Activated CD8-positive, alpha-beta T cell treated with anti-CD3 and anti-CD28 coated beads for 36 hours (primary cell): ENCODE data around the gene DROSHA. TPM values are rescaled to one million over a fixed set of nuclear protein-coding genes. Genes with fewer than 3 reads are reported as not detected.
"Not testable (repeated sequence)": the region's sequence is repeated elsewhere in the genome, so short reads cannot be mapped to it uniquely, and the experiment has no call there.

Experiments
- ATAC-seq: fragments of 200-7000 bp; cut with Tn5 transposase; one replicate; pipeline ENCODE4 v1.10.0; 2021; ENCODE audit warnings: mild to moderate bottlenecking, moderate library complexity
- CTCF ChIA-PET: fragments of 350-600 bp; sonication (Branson Sonifier 250); formaldehyde crosslinking; loops from one replicate; lab custom pipeline; 2021; ENCODE audit warnings: antibody characterized with exemption; lab: Charles Lee
- POLR2A ChIA-PET: fragments of 350-600 bp; sonication (Branson Sonifier 250); formaldehyde crosslinking; loops from one replicate; lab custom pipeline; 2021; ENCODE audit warnings: antibody characterized with exemption; lab: Charles Lee
- DNase-seq: peaks from one replicate; pipeline ENCODE4 v3.0.0-alpha.2; 2020
- H3K27ac Mint-ChIP-seq: one replicate; pipeline ENCODE4 v1.8.0; 2021; ENCODE audit warnings: mild to moderate bottlenecking, mixed read lengths
- H3K27me3 Mint-ChIP-seq: one replicate; pipeline ENCODE4 v1.8.0; 2021; ENCODE audit warnings: mixed read lengths
- H3K36me3 Mint-ChIP-seq: one replicate; pipeline ENCODE4 v1.8.0; 2021; ENCODE audit warnings: low read depth, mixed read lengths
- H3K4me1 Mint-ChIP-seq: one replicate; pipeline ENCODE4 v1.8.0; 2021; ENCODE audit warnings: low read depth, mixed read lengths
- H3K4me3 Mint-ChIP-seq: one replicate; pipeline ENCODE4 v1.8.0; 2021; ENCODE audit warnings: mild to moderate bottlenecking, moderate library complexity, mixed read lengths
- H3K9me3 Mint-ChIP-seq: one replicate; pipeline ENCODE4 v1.8.0; 2021; ENCODE audit warnings: mixed read lengths
- CTCF ChIP-seq: fragments of 200-600 bp; IDR thresholded peaks from one replicate; pipeline ENCODE4 v1.8.0; 2022; ENCODE audit warnings: antibody characterized with exemption, mild to moderate bottlenecking
- intact Hi-C: fragments of 100-400 bp; cut with micrococcal nuclease; formaldehyde crosslinking; loops from one replicate; pipeline ENCODE4 v1.10.0; 2022
- total RNA-seq, 2 experiments: library from RNA; stranded (reverse); gene quantifications; one replicate each; pipeline ENCODE4 v1.2.3, GENCODE V29; 2021

DROSHA gene
- total RNA-seq, 2 experiments from 2014 or later: 57.8 to 61.0 TPM

DNA sequence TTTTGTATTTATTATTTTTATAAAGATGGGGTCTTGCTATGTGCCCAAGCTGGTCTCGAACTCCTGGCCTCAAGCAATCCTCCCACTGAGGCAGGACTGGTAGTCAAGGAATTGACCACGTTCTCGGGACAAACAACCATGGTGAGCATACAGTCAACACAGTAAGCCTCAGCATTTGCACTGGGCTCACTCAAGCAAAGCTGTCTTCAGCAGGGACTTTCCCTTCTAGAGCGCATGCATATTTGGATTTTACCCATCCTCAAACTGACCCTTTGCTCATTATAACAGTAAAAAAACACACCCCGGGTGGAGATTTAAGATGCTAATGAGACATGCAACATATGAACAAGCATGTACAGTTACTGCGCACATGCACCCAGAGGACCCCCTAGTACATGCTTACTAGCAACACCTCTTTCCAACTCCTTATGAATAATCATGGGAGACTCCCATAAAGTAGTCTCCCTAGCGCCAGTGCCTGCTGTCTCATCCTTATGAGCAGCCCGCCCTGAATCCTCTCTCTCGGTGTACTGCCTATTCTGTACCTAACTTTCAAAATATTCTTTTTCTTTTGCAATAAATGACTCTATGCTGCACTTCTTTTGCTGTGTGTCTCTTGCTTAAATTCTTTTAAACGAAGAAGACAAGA lies 41.7 kb upstream of the DROSHA start:
- ChIA-PET POLR2A (interaction anchor here (0.5 kb wide), 1 partner anchor 392 kb away, joined by 3 read pairs; no protein-coding TSS in a partner anchor), CTCF (no interaction called here)
- Mint-ChIP-seq H3K4me3 (no peak overlapping the region), H3K36me3 (no peaks in the 10 kb centered on the region), H3K4me1 (no peaks in the 10 kb centered on the region), H3K27me3 (peaks cover 15% of the 10 kb centered on the region), H3K27ac (no peak overlapping the region), H3K9me3 (no peaks in the 10 kb centered on the region)
- intact Hi-C loops: no loop called here
- DNase-seq (no peak), ATAC-seq (no peak)
- no peak for TF ChIP-seq CTCF

- no peak for DNase-seq
- Mint-ChIP-seq H3K4me3 (no peak overlapping the region), H3K9me3 (peaks cover 5% of the 10 kb centered on the region), H3K27me3 (peaks cover 5% of the 10 kb centered on the region), H3K36me3 (no peaks in the 10 kb centered on the region), H3K4me1 (no peaks in the 10 kb centered on the region), H3K27ac (no peak overlapping the region)
- ChIA-PET CTCF (no interaction called here), POLR2A (no interaction called here)
- intact Hi-C loops: no loop called here
- TF ChIP-seq CTCF: no peak
- no peak for ATAC-seq
These were observed 37.2 kb upstream of the DROSHA start for GRCh38 chr5:31569068-31569467.

DNA sequence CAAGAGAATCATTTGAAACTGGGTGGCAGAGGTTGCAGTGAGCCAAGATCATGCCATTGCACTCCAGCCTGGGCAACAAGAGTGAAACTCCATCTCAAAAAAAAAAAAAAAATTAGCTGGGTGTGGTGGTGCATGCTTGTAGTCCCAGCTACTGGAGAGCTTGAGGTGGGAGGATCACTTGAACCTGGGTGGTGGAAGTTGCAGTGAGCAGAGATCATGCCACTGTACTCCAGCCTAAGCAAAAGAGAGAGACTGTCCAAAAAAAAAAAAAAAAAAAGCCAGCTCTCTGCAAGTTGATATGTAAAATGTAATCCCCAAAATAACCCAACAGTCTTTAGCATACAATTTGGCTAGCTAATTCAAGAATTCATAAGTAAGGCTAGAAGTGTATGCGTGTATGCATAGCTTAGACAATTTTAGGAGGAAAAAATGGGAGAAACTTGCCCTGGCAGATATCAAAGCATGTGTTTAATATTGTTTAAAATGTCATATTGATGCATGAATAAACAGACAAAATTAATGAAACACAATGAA lies 36.5 kb upstream of the DROSHA start:
- Mint-ChIP-seq H3K4me1 (no peaks in the 10 kb centered on the region), H3K27ac (no peak overlapping the region), H3K27me3 (peaks cover 5% of the 10 kb centered on the region), H3K36me3 (no peaks in the 10 kb centered on the region), H3K4me3 (no peak overlapping the region), H3K9me3 (peaks cover 5% of the 10 kb centered on the region)
- DNase-seq: no peak
- intact Hi-C loops: no loop called here
- POLR2A ChIA-PET: no interaction called here
- no peak for ATAC-seq
- TF ChIP-seq CTCF: no peak
- CTCF ChIA-PET: no interaction called here

- H3K4me1 Mint-ChIP-seq, H3K27me3 Mint-ChIP-seq, H3K27ac Mint-ChIP-seq, ATAC-seq, H3K36me3 Mint-ChIP-seq, POLR2A ChIA-PET, H3K9me3 Mint-ChIP-seq, intact Hi-C loops, CTCF ChIA-PET, DNase-seq, H3K4me3 Mint-ChIP-seq: not testable (repeated sequence)
These were observed 34.5 kb upstream of the DROSHA start for GRCh38 chr5:31566362-31566761.

GRCh38 chr5:31563216-31563615 lies 31.3 kb upstream of the DROSHA start:
- intact Hi-C loops: no loop called here
- Mint-ChIP-seq H3K4me1 (peaks cover under 1% of the 10 kb centered on the region), H3K27me3 (peaks cover 5% of the 10 kb centered on the region), H3K27ac (no peak overlapping the region), H3K36me3 (peaks cover under 1% of the 10 kb centered on the region), H3K4me3 (no peak overlapping the region), H3K9me3 (peaks cover 5% of the 10 kb centered on the region)
- ChIA-PET CTCF (no interaction called here), POLR2A (no interaction called here)
- ATAC-seq (no peak), DNase-seq (no peak)
- no peak for TF ChIP-seq CTCF
